ENCODE results near the gene GRSF1. TPM values are rescaled to one million over a fixed set of nuclear protein-coding genes. Genes with fewer than 3 reads are reported as not detected.

The GRSF1 gene
- total RNA-seq, 4 donors from 2014 or later, result 121 to 158 (median 140) TPM

GRCh38 chr4:70859066-70859465, 19.4 kb upstream of the GRSF1 start:
- H3K27me3 ChIP-seq, result no peaks in the 10 kb centered on the region
- no peak for TF ChIP-seq CTCF (IDR thresholded peaks at IDR 0.05 in 4 of 5, conservative IDR thresholded peaks at IDR 0.05 in 1 of 5)
- TF ChIP-seq POLR2A (IDR thresholded peaks at IDR 0.05), result no peak
- in situ Hi-C loops (cut with MboI; ENCODE audit: low sequenced_read_pairs in 4 of 4), result no loop called here
- no peaks in the 10 kb centered on the region for H3K9me3 ChIP-seq
- no peaks in the 10 kb centered on the region for H3K36me3 ChIP-seq
- no peak overlapping the region for H3K27ac ChIP-seq
- no peak for ATAC-seq
- intact Hi-C loops (cut with DNase I; ENCODE audit: low total_unique reads), result no loop called here
- H3K4me3 ChIP-seq, result no peak overlapping the region
- no peaks in the 10 kb centered on the region for H3K4me1 ChIP-seq
- no peak for DNase-seq

- no peak overlapping the region for H3K27ac ChIP-seq
- DNase-seq (no peak), ATAC-seq (no peak)
- intact Hi-C loops (cut with DNase I; ENCODE audit: low total_unique reads), result no loop called here
- in situ Hi-C loops (cut with MboI; ENCODE audit: low sequenced_read_pairs in 4 of 4), result no loop called here
- no peak overlapping the region for H3K4me3 ChIP-seq
- H3K36me3 ChIP-seq, result no peaks in the 10 kb centered on the region
- H3K9me3 ChIP-seq, result no peaks in the 10 kb centered on the region
- H3K27me3 ChIP-seq, result no peaks in the 10 kb centered on the region
- no peaks in the 10 kb centered on the region for H3K4me1 ChIP-seq
- TF ChIP-seq CTCF (IDR thresholded peaks at IDR 0.05 in 4 of 5, conservative IDR thresholded peaks at IDR 0.05 in 1 of 5) (no peak), POLR2A (IDR thresholded peaks at IDR 0.05) (no peak)
These were observed 18.8 kb upstream of the GRSF1 start for GRCh38 chr4:70858454-70858853.

GRCh38 chr4:70855464-70855863, 15.8 kb upstream of the GRSF1 start:
- ATAC-seq (no peak), DNase-seq (no peak)
- Histone ChIP-seq H3K27me3 (no peaks in the 10 kb centered on the region), H3K4me1 (no peaks in the 10 kb centered on the region), H3K27ac (no peak overlapping the region), H3K9me3 (no peaks in the 10 kb centered on the region), H3K4me3 (no peak overlapping the region), H3K36me3 (no peaks in the 10 kb centered on the region)
- in situ Hi-C loops (cut with MboI; ENCODE audit: low sequenced_read_pairs in 4 of 4) (no loop called here), intact Hi-C loops (cut with DNase I; ENCODE audit: low total_unique reads) (no loop called here)
- no peak for TF ChIP-seq CTCF (IDR thresholded peaks at IDR 0.05 in 4 of 5, conservative IDR thresholded peaks at IDR 0.05 in 1 of 5)
- no peak for TF ChIP-seq POLR2A (IDR thresholded peaks at IDR 0.05)

- H3K27ac ChIP-seq, result no peak overlapping the region
- no peaks in the 10 kb centered on the region for H3K27me3 ChIP-seq
- no peak overlapping the region for H3K4me3 ChIP-seq
- no peaks in the 10 kb centered on the region for H3K9me3 ChIP-seq
- in situ Hi-C loops (cut with MboI; ENCODE audit: low sequenced_read_pairs in 4 of 4), result no loop called here
- no peaks in the 10 kb centered on the region for H3K36me3 ChIP-seq
- H3K4me1 ChIP-seq, result no peaks in the 10 kb centered on the region
- intact Hi-C loops (cut with DNase I; ENCODE audit: low total_unique reads), result no loop called here
- TF ChIP-seq CTCF (IDR thresholded peaks at IDR 0.05 in 4 of 5, conservative IDR thresholded peaks at IDR 0.05 in 1 of 5), result no peak
- ATAC-seq (no peak), DNase-seq (no peak)
These were observed 9.6 kb upstream of the GRSF1 start for GRCh38 chr4:70849291-70849690.

- in situ Hi-C loops (cut with MboI; ENCODE audit: low sequenced_read_pairs in 4 of 4), result no loop called here
- DNase-seq, result no peak
- Histone ChIP-seq H3K9me3 (no peaks in the 10 kb centered on the region), H3K27me3 (no peaks in the 10 kb centered on the region), H3K4me1 (no peaks in the 10 kb centered on the region), H3K27ac (no peak overlapping the region), H3K4me3 (no peak overlapping the region), H3K36me3 (no peaks in the 10 kb centered on the region)
- ATAC-seq, result no peak
- TF ChIP-seq CTCF (IDR thresholded peaks at IDR 0.05 in 4 of 5, conservative IDR thresholded peaks at IDR 0.05 in 1 of 5) (no peak), POLR2A (IDR thresholded peaks at IDR 0.05) (no peak)
- intact Hi-C loops (cut with DNase I; ENCODE audit: low total_unique reads), result no loop called here
These were observed 4.5 kb upstream of the GRSF1 start for GRCh38 chr4:70844180-70844579.
